Activated CD4-positive, alpha-beta T cell treated with anti-CD3 and anti-CD28 coated beads for 48 hours (primary cell): ENCODE measurements around the gene C18orf63.

Experiments used
- DNase-seq: peaks from one replicate; pipeline ENCODE4 v3.0.0-alpha.2; 2020

Gene C18orf63

DNA sequence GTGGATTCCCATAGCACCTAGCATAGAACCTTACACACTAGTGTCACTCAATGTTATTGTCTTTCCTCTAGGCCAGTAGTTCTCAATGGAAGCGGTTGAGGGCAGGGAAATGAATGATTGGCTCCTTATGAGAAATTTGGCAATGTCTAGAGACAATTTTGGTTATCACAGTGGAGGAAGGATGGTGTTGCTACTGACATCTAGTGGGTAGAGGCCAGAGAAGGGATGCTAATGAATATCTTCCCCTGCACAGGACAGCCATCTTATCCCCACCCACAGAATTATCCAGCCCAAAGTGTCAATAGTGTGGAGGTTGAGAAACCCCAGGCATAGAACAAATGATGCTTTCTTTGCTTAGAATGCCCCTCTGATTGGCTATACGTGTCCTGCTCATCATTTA, 15.8 kb downstream of the C18orf63 start:
- DNase-seq: no peak

GRCh38 chr18:74333091-74333490, 17.5 kb downstream of the C18orf63 start:
- DNase-seq: no peak

DNA sequence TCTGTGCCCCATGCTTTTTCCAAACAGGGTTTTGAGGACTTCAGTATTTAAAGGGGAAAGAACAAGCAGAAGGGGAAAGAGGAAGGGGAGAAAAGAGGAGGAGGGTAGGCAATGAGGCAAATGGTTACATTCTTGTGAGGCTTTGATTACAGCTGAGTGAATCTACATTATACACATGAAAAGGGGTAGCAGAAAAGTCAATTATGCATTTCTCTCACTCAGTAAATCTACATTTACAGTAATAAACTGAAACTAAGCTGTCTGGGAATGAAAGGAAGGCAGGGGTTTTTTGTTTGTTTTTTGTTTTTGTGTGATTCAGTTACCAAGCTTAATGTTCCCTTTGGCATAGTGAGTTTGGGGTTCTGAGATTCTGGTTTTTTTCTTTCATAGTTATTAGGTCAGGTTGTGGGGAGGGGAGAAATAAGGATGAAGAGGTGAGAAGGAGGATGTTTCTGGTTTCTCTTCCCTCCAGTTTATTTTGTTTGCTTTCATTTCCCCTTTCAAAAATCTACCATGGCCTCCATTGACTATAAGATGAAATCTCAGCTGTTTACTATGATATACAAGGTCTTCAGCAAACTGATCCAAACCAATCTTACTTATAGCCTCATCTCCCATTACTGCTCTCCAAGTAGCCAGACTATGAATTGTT, 18.7 kb downstream of the C18orf63 start:
- DNase-seq: no peak

GRCh38 chr18:74336656-74337055, 21.0 kb downstream of the C18orf63 start:
- DNase-seq: no peak

- DNase-seq: no peak
Measured at GRCh38 chr18:74337155-74337911, 21.7 kb downstream of the C18orf63 start.

DNA sequence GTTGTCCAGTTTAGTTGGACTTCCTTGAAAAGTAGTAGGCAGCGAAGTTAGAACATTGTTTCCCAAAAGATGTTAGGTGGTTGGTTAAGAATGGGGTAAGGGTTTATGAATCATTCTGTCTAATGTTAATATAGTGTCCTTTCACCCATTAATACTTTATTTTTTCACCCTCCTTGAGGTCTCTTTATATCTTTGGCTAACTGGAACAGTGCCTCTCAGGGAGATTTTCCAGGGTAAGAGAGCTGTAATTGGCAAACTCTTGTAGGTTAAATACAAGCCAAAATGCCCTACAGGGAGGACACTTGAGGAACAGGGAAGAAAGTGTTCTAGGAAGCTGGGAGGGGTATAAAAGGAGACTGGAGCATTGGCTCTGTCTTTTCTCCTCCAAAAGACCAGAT, 22.3 kb downstream of the C18orf63 start:
- no peak for DNase-seq

DNA sequence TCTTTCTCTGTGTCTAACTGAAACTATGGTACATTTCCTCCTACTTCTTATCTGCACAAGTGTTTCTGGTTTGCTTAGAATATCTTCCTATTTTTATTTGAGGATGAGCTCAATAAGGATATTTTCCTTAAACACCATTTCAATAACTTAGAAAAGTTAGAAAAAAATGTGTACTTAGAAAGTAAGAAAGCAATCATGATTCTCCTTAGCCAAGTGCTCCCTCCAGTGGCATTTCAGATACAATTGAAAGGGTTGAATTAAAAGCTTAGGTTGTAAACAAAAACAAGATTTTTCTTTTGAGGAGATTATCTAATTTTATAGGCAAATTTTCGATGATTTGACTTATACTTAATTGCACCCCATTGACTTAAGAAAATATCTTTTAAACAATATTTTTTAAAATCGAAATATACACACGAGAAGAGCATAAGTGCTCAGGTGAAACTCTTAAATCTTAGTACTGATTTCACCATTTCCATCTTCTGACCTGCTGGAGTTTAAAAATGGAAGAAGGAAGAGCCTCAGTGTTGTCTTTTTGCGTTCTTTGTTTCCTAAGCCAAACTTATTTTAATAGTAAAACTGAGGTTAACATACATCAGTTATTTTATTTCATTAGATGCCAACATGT, 26.9 kb downstream of the C18orf63 start:
- DNase-seq: peak; percentile 17

GRCh38 chr18:74346206-74346605, 30.6 kb downstream of the C18orf63 start:
- no peak for DNase-seq

DNA sequence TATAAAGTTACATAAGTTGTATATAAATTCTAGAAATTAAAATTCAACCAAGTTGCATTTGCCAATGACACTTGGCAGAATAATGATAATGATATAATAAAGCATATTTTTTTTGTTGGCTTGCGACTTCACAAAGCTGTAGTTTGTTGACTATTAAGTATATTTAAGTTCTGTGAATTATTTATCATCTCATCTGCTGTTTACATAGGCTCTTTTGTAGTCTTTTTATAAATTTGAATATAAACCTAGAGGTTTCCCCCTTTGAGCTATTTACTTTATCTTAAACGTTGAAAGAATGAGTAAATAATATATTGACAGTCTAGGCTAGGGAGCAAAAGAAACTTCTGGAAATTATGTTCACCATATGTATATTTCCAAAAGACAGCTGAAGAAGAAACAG, 32.9 kb downstream of the C18orf63 start:
- DNase-seq: no peak

GRCh38 chr18:74351354-74351753, 35.7 kb downstream of the C18orf63 start:
- DNase-seq: no peak

DNA sequence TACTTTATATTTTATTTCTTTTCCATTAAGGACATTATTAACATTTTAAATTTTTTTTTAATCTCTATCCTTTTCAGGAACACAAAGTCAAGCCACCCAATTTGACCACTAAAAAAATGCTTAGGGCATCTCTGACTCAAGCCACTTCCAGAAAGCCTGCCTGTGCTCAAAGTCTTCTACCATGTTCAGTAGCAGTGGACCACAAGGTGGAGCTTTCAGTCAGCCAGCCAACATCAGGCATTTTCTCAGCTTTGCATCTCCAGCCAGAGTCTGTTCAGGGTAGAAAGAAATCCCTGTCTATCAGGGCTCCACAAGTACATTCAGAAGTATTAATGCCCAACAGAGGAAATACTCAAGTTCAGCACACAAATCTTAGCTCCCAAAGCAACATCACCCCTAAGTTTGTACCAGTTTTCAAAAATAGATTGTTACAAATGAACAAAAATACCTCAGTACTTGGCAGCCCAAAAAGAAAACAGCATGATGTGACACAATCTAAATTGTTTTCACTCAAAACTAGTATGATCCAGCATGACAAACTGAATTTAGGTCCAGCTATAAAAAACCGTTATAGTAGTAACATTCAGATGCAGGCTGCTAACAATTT, 37.6 kb downstream of the C18orf63 start:
- DNase-seq: peak; percentile 59

DNA sequence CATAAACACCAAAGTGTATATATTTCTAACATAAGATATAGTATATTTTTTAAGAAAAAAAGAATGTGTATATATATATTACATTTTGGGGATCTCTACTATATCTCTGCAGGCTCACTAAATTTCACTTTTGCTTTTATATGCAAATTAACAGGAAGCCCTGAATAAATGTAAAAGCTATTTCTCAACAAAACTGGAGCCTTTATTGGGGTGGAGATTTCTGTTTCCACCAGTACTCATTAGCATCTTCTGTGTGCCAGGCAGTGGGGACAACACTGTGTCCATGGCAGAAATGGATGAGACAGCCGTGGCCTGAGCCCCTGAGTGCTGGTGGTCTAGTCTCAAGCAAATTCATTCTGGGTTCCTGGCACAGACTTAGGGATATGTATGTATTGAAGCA, 41.3 kb downstream of the C18orf63 start:
- no peak for DNase-seq

GRCh38 chr18:74360852-74361655, 45.4 kb downstream of the C18orf63 start:
- DNase-seq: no peak

- DNase-seq: no peak
Measured at GRCh38 chr18:74367905-74368304, 52.3 kb downstream of the C18orf63 start.

- no peak for DNase-seq
Measured at GRCh38 chr18:74368901-74369705, 53.5 kb downstream of the C18orf63 start.

DNA sequence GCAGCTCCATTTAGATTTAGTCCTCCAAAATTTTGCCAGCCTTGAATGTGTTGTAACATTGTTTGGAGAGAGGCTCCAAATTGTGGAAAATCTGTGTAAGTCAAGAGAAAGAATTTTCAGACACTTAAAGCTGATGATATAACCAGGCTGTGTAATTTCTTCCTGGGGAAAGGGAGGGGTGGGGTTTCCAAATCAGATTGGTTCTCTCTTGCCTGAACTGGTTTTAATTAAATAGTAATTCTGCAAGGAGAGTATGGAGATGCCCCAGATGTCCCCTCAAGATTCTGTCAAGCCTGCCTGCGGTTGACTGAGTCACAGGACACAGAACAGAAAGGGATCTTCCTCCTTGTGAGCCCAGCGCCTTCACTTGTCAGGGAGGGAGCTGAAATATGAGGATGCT, 54.5 kb downstream of the C18orf63 start:
- no peak for DNase-seq

GRCh38 chr18:74373428-74373827, 57.8 kb downstream of the C18orf63 start:
- peak; percentile 28 for DNase-seq

GRCh38 chr18:74375999-74376398, 60.4 kb downstream of the C18orf63 start:
- no peak for DNase-seq

GRCh38 chr18:74376523-74376922, 60.9 kb downstream of the C18orf63 start:
- no peak for DNase-seq

GRCh38 chr18:74377776-74378175, 62.1 kb downstream of the C18orf63 start:
- no peak for DNase-seq

DNA sequence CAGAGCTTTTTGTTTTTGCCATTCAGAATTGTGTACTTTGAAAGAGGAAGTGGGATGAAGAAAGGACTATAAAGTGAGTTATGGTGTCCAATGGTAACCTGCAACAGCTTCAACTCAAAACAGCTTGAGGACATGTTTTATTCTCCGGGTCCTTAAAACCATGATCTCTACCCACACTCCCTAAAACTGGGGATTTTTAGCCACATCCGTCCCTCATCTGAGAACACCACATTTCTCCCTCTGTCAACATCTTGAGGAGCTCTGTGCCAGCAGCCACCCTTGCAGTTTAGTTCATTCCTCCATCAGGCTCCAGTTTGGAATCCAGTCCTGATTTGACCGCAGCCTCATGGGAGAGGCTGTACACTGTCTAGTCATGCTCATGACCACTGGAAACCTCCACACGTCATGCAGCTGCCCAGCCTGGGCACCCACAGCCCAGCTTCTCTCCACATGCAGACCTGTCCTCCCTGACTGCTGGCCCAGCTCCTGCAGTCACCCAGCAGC, 62.6 kb downstream of the C18orf63 start:
- no peak for DNase-seq

GRCh38 chr18:74380916-74381315, 65.3 kb downstream of the C18orf63 start:
- DNase-seq: no peak
